GM12892 (cell line): Measurements from ENCODE around the gene ASB8. TPM values are rescaled to one million over a fixed set of nuclear protein-coding genes. Genes with fewer than 3 reads are reported as not detected.

Source experiments
- DNase-seq: peaks from one replicate; pipeline ENCODE4 v3.0.0; 2011; ENCODE audit not compliant: insufficient read length
- FAIRE-seq: peaks from 2 replicates; lab custom pipeline; 2011; peaks lifted over from hg19 to GRCh38; lab: Jason Lieb, UNC
- POLR2A ChIP-seq: IDR thresholded peaks from 2 replicates; pipeline ENCODE4 v1.6.1; 2011; ENCODE audit warnings: low read depth, low read length, control low read depth
- POLR2AphosphoS5 ChIP-seq: IDR thresholded peaks from 2 replicates; pipeline ENCODE4 v1.6.1; 2011; ENCODE audit warnings: low read depth, low read length, control low read depth
- TAF1 ChIP-seq: IDR thresholded peaks from 2 replicates; pipeline ENCODE4 v1.6.1; 2011; ENCODE audit warnings: low read depth, mild to moderate bottlenecking, control low read depth, low read length, borderline replicate concordance
- polyA plus RNA-seq: library from polyadenylated mRNA; unstranded; fragments of >200 nt; gene quantifications from one replicate; pipeline ENCODE4 v1.2.1, GENCODE V29; 2012; ENCODE audit warnings: missing spikeins, inconsistent platforms; ENCODE audit not compliant: missing spikeins

The ASB8 gene, protein sequence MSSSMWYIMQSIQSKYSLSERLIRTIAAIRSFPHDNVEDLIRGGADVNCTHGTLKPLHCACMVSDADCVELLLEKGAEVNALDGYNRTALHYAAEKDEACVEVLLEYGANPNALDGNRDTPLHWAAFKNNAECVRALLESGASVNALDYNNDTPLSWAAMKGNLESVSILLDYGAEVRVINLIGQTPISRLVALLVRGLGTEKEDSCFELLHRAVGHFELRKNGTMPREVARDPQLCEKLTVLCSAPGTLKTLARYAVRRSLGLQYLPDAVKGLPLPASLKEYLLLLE
- 24.3 TPM for polyA plus RNA-seq

DNA sequence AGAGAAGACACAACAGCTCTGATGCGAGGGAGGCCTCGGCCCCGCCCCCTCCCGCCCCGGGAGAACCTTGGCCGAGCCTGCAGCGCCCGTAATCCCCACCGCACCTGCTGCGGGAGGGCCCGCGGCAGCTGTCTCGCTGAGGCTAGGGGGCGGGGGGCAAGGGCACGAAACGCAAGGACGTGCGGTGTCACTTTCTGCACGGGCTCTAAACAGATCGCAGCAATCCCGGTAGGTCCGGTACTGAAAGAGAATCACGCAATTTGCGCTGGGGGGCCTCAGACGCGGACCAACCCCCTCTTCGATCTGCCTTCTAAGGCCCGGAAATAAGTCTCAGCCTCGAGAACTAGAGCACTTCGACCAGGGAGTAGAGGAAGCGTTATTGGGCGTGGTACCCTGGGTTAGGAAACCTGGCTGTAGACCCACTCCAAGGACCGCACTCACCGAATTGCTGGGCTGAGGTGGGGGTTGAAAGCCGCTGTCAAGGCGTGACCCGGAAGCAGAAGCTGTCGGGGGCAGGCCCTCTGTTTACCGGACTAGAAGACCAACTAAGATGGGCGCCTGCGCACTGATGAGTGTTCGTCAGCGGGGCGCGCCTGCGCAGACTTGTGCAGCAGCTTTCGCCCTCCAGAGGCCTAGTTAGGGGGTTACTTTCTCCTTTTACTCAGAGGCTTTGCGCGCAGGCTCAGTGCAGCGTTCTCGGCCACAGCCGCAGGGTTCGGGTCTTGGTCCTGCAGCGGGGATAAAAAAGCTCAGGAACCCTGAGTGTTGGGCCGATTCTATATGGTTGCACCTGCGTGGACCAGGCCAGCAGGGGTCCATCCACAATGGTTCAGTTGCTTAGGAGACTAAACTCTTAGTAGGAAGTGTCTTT lies at the start of gene ASB8:
TSS of gene ASB8 (minus strand) at position 498 of the 871 bp plus-strand sequence. CDS start 4,019 bp downstream, outside the sequence.
- TF ChIP-seq TAF1 (0 out of 2 replicates have a peak, but pooled peaks have one; percentile 31), POLR2AphosphoS5 (peak; percentile 32), POLR2A (peak; percentile 60)
- DNase-seq = peak; percentile 79
- peak; percentile 98 for FAIRE-seq

DNA sequence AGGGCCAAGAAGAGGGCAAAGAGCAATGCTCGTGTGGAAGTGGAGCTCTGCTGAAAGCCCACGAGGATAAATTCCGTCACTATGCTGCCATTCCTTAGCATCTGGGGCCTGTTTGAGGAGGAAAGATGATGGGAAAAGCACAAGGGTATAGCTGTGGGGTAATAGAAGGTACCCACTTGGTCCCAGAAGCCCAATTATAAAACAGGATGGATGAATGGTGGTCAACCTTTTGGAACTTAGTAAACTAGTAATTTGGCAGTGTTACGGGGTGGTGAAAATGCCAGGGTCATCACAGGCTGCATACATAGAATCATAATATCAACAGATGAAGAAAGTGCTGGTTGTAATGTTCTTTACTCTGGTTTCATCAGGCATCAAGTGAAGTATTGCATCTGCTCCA lies 45.9 kb upstream of the ASB8 start, which contains the start of gene OR10AD1:
TSS of gene OR10AD1 (minus strand) at position 101 of the 400 bp plus-strand sequence. CDS start at position 101, 0 bp downstream.
- DNase-seq = no peak
- TF ChIP-seq POLR2A (no peak), POLR2AphosphoS5 (no peak), TAF1 (no peak)
- FAIRE-seq = no peak

DNA sequence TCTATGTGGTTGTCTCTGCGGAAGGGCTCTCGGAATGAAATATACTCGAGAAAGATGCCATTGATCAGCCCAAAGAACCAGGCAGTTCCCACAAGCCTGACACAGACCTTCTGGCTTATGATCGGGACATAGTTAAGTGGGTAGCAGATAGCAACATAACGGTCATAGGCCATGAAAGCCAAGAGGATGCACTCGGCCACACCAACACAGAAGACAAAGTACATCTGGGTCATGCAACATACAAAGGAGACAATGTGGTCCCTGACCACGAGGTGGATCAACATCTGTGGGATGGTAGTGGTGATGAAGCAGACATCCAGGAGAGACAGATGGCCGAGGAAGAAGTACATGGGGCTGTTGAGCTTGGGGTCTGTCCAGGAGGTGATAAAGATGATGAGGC lies 45.5 kb upstream of the ASB8 start:
- DNase-seq (no peak), FAIRE-seq (no peak)
- TF ChIP-seq POLR2A = no peak
- no peak for TF ChIP-seq POLR2AphosphoS5
- TF ChIP-seq TAF1 = no peak

DNA sequence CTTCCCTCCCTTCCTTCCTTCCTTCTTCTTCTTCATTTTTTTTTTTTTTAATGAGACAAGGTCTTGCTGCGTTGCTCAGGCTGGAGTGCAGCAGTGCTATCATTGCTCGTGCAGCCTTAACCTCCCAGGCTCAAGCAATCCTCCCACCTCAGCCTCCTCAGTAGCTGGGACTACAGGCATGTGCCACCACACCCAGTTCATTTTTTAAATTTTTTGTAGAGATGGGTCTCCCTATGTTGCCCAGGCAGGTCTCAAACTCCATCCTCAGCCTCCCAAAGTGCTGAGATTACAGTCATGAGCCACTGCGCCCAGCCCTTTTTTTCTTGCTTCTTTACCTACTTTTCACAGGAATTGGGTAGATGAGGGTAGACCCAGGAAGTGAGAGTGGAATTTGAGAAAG lies 44.2 kb upstream of the ASB8 start:
- no peak for DNase-seq
- no peak for FAIRE-seq
- TF ChIP-seq TAF1 (no peak), POLR2AphosphoS5 (no peak), POLR2A (no peak)

DNA sequence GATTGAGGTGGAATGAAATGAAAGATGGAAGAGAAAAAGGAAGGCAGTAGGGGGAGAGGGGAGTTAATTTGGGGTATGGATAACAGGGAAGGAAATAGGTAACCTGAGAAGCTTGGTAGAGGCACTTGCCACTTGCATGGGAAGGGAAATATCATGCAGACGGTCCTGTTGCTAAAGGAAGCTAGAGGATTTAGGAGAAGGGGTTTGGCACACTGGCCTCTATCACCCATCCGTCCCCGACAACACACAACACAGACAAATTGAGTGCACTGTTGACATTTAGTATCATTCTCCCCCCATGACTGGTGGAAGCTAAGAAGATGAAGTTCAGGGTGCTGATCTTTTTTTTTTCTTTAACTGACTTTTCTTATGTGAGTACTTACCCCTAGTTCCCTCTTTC lies 43.8 kb upstream of the ASB8 start:
- FAIRE-seq = no peak
- no peak for DNase-seq
- TF ChIP-seq POLR2AphosphoS5 = no peak
- no peak for TF ChIP-seq POLR2A
- TF ChIP-seq TAF1 = no peak

DNA sequence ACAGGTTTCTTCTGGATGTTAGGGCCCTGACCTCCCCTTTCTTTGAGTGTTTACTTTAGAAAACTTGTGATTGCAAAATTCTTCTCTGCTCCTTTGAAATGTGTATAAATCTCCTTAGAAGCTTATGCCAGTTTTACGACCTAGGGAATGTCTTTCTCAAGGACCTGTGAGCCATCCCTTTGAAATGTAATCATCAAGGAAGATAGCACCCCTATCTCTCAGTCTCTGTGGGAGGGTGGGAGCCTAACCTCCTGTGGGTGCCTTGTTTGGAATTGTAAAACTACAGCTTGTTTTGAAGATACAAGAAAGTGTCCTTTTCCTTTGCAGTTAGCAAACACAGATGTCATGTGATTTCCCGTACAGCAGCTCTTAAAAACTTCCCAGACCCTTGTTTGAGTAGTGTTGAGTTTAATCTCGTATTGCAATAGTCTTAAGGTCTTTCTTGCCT lies 42.5 kb upstream of the ASB8 start:
- TF ChIP-seq POLR2AphosphoS5 (no peak), POLR2A (no peak), TAF1 (no peak)
- FAIRE-seq = no peak
- DNase-seq = no peak

DNA sequence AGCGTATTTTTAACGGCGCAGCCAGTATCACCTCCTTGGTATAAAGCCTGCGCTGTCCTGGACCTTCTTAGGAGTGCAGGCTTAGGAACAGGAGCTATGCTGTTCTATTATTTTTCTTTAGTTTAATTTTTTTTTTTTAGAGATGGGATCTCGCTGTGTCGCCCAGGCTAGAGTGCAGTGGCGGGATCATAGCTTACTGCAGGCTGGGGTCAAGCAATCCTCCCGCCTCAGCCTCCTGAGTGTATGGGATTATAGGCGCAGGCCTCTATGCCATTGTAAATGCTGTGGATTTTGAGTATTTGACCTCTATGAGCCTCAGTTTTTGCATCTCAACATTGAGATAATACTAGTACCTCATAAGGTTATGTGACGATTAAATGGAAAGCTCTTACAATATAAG lies 41.7 kb upstream of the ASB8 start:
- TF ChIP-seq POLR2AphosphoS5 = no peak
- no peak for TF ChIP-seq POLR2A
- TF ChIP-seq TAF1 = no peak

DNA sequence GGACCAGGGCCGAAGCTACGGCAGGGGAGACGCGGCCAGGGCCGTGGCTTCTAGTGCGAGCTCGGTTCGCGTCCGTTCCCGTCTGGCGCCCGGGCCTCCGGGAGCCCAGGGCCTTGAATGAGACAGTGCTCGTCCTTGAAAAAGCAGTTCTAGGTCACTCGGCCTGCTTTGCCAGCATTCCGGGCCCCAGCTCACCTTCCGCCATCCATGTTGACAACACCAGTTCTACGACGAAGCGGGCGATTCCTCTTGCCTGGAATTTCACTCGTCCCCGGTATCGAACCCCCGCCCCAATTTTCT lies 41.3 kb upstream of the ASB8 start:
- TF ChIP-seq POLR2A = no peak
- no peak for TF ChIP-seq TAF1
- TF ChIP-seq POLR2AphosphoS5 = no peak
- DNase-seq (peak; percentile 20), FAIRE-seq (no peak)

More for the DNA sequence above, 41.7 kb upstream of the ASB8 start:
- no peak for DNase-seq
- no peak for FAIRE-seq

DNA sequence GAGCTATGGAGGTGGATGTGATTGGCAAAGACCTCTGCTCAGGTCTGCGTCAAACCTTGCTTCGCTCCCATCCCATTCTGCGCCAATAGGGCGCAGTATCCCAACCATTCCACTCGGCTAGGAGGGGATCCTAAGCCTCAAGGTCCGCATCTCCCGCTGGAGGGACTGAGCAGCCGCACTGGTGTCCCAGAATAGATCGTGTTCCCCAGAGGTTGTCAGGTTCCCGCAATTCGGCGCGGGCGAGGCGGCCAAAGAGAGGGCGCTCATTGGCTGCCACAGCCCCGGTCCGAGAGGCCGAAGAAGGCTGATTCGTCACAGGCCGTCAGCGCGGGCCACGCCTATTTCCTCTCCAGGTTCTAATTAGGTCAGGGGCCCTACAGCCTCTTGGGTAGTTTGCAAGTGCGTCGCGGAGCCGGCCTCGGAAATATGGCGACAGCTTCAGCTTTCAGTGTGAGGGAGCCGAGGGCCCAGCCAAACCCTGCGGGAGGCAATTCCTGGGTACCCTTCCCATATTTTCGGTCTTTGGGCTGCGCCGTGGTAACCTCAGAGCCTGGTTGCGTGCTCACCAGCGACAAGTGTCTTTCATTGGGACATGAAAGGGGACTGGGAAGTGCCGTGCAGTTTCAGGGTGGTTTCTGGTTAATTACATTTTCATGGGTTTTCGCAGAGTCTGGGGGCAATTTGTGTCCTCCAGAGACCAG lies 40.8 kb upstream of the ASB8 start:
- peak; percentile 82 for DNase-seq
- peak; percentile 87 for FAIRE-seq
- TF ChIP-seq POLR2A (peak; percentile 97), TAF1 (peak; percentile 93), POLR2AphosphoS5 (peak; percentile 95)

DNA sequence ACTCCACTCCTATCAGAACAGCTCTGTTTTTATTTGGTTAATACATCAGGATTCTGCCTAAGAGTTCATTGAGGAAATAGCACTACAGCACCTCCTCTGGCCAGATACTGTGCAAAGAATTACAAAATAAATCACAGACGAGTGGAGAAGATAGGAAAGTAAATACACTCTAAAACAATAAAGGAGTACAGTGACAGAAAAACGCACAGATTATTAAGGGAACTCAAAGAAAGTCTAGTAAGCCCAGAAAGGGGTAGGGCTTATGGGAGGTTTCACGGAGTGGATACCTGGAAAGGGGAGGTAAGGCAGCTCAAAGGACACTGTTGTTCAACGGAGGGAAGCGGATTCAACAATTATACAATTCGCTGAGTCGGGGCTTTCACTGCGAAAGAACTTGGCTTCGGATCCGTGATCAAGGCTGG lies 40.2 kb upstream of the ASB8 start:
- DNase-seq (no peak), FAIRE-seq (peak; percentile 5)

DNA sequence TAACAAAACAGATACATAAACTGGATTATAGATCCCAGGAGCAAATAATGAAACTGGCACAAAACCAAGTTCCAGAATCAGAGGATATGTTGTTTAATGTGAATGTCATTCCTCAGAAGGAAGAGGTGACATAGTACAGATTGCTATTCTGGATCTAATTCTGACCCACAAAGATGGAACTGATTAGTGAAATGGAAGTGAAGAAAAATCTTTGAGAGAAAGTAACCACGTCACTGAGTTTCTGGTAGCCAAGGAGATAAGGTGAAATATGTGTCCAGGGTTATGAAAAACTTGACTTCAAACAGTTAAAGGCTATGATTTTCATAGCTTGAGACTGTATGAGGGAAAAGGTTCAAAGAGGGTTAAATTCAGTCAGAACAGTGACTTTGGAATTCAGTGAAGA lies 37.5 kb upstream of the ASB8 start:
- TF ChIP-seq TAF1 (no peak), POLR2A (no peak), POLR2AphosphoS5 (no peak)
- DNase-seq = no peak
- FAIRE-seq = no peak

More for the DNA sequence above, 40.2 kb upstream of the ASB8 start:
- no peak for TF ChIP-seq POLR2A
- TF ChIP-seq POLR2AphosphoS5 = no peak
- TF ChIP-seq TAF1 = no peak
